HepG2 (cell line): ENCODE measurements around the gene C9orf50. TPM values are rescaled to one million over a fixed set of nuclear protein-coding genes. Genes with fewer than 3 reads are reported as not detected.

ENCODE experiments used
- ATAC-seq: fragments of 200-7000 bp; cut with Tn5 transposase; 3 replicates; pipeline ENCODE4 v1.9.1; 2020; ENCODE audit warnings: mild to moderate bottlenecking, moderate library complexity
- BruUV-seq: library from RNA; stranded (reverse); fragments of 400-500 nt; replicated peaks from 2 replicates; lab custom pipeline; 2021; lab: Mats Ljungman, UMichigan
- CTCF ChIA-PET: fragments of 300-600 bp; formaldehyde crosslinking; extraction: SDS; loops from one replicate; lab custom pipeline; 2021; ENCODE audit warnings: low total read pairs, inconsistent platforms, low intra/inter-chr PET ratio; lab: Yijun Ruan, JAX
- POLR2A ChIA-PET: fragments of 350-600 bp; sonication (Branson Sonifier 250); formaldehyde crosslinking; loops from one replicate; lab custom pipeline; 2020; ENCODE audit warnings: antibody characterized with exemption, inconsistent platforms; lab: Yijun Ruan, JAX
- DNase-seq: peaks from one replicate; pipeline ENCODE4 v3.0.0-alpha.2; 2015; ENCODE audit warnings: low spot score
- FAIRE-seq: peaks from 3 replicates; lab custom pipeline; 2011; peaks lifted over from hg19 to GRCh38; lab: Jason Lieb, UNC
- H2AFZ ChIP-seq: one replicate; pipeline ENCODE4 v1.6.1; 2011; ENCODE audit warnings: low read length, inconsistent platforms
- H3K27ac ChIP-seq: fragments of 300-600 bp; 3 replicates; pipeline ENCODE4 v1.8.0; 2011; ENCODE audit warnings: mixed run types, mild to moderate bottlenecking, mixed read lengths, low read length, inconsistent platforms; ENCODE audit not compliant: insufficient read depth; ENCODE audit errors: extremely low read length
- H3K27me3 ChIP-seq, 2 experiments: fragments of 200-600 bp in 1 of 2; 2 replicates in 1 of 2; 3 replicates in 1 of 2; pipeline versions ENCODE4 v1.6.0 to v1.8.0; 2011; ENCODE audit warnings: low read length in 2 of 2, mild to moderate bottlenecking in 2 of 2, moderate library complexity in 2 of 2, inconsistent platforms in 1 of 2; ENCODE audit not compliant: insufficient read depth in 2 of 2, control insufficient read depth in 1 of 2
- H3K36me3 ChIP-seq, 2 experiments: fragments of 200-600 bp in 1 of 2; replicated peaks in 1 of 2; 2 replicates in 1 of 2; 3 replicates in 1 of 2; pipeline versions ENCODE4 v1.5.1 to v1.8.0; 2011; ENCODE audit warnings: low read length in 2 of 2, inconsistent platforms in 1 of 2; ENCODE audit not compliant: insufficient read depth in 2 of 2, control insufficient read depth in 1 of 2
- H3K4me1 ChIP-seq: 2 replicates; pipeline ENCODE4 v1.5.1; 2012; ENCODE audit warnings: low read length, inconsistent platforms; ENCODE audit not compliant: insufficient read depth
- H3K4me2 ChIP-seq: 2 replicates; pipeline ENCODE4 v1.6.0; 2011; ENCODE audit warnings: low read depth, low read length, inconsistent platforms
- H3K4me3 ChIP-seq, 3 experiments: fragments of 200-600 bp in 1 of 3; sonication (generic), shearing (Covaris generic) in 1 of 3; replicated peaks in 1 of 3; 2 replicates each; pipeline ENCODE4 v1.5.1; 2011 to 2016; ENCODE audit warnings: low read length in 3 of 3, inconsistent platforms in 2 of 3, low read depth in 2 of 3, mild to moderate bottlenecking in 2 of 3, control low read depth in 1 of 3, mixed read lengths in 1 of 3; ENCODE audit not compliant: insufficient read depth in 1 of 3
- H3K79me2 ChIP-seq: one replicate; pipeline ENCODE4 v1.6.1; 2011; ENCODE audit warnings: low read length, inconsistent platforms; ENCODE audit not compliant: insufficient read depth
- H3K9ac ChIP-seq: 2 replicates; pipeline ENCODE4 v1.6.0; 2011; ENCODE audit warnings: mild to moderate bottlenecking, low read depth, low read length, inconsistent platforms; ENCODE audit not compliant: insufficient read depth
- H3K9me3 ChIP-seq: 2 replicates; pipeline ENCODE4 v1.5.1; 2012; ENCODE audit warnings: mild to moderate bottlenecking, low read length
- H4K20me1 ChIP-seq: 2 replicates; pipeline ENCODE4 v1.6.0; 2011; ENCODE audit warnings: inconsistent platforms, mild to moderate bottlenecking, low read length, moderate library complexity; ENCODE audit not compliant: insufficient read depth
- DZIP1 ChIP-seq: sonication (generic); formaldehyde crosslinking; IDR thresholded peaks from 2 replicates; pipeline ENCODE4 v1.5.0; 2020; ENCODE audit warnings: mild to moderate bottlenecking, missing genetic modification reagents
- ISL2 ChIP-seq: sonication (generic); formaldehyde crosslinking; IDR thresholded peaks from 2 replicates; pipeline ENCODE4 v1.5.0; 2020; ENCODE audit warnings: missing genetic modification reagents
- SRSF9 ChIP-seq: fragments of 200-400 bp; formaldehyde crosslinking; IDR thresholded peaks from 2 replicates; pipeline ENCODE4 v1.6.1; 2018; ENCODE audit warnings: borderline replicate concordance, mild to moderate bottlenecking, low read depth, low read length; ENCODE audit not compliant: insufficient read depth, poor library complexity, severe bottlenecking
- ZNF281 ChIP-seq: sonication (generic); formaldehyde crosslinking; IDR thresholded peaks from 2 replicates; pipeline ENCODE4 v1.4.0; 2020; ENCODE audit warnings: missing genetic modification reagents, borderline replicate concordance
- ZNF3 ChIP-seq: IDR thresholded peaks from 2 replicates; pipeline ENCODE4 v1.7.0; 2017; ENCODE audit warnings: inconsistent platforms
- ZNF569 ChIP-seq: sonication (generic); formaldehyde crosslinking; IDR thresholded peaks from 2 replicates; pipeline ENCODE4 v1.5.0; 2020; ENCODE audit warnings: mild to moderate bottlenecking, missing genetic modification reagents, moderate library complexity, borderline replicate concordance
- WGBS: methylation state at CpG from one replicate; pipeline ENCODE4 v1.1.6; 2017; ENCODE audit warnings: low lambda C conversion rate; 5-methylcytosine and 5-hydroxymethylcytosine counted together
- in situ Hi-C: cut with HindIII; loops from 2 replicates; pipeline ENCODE4 v1.10.0; 2017; ENCODE audit warnings: low pct_unique_long_range_greater_than_20kb; ENCODE audit not compliant: extremely low pct_ligation_motif_present
- intact Hi-C: fragments of 100-400 bp; cut with micrococcal nuclease; formaldehyde crosslinking; loops from one replicate; pipeline ENCODE4 v1.10.0; 2022; ENCODE audit not compliant: unreplicated experiment
- polyA plus RNA-seq, 8 experiments: library from polyadenylated mRNA; depleted of rRNA in 3 of 8; stranded (reverse) in 7 of 8; unstranded in 1 of 8; fragments of >200 nt; fragmentation: Illumina TruSeq in 4 of 8; extraction: Trizol in 4 of 8; gene quantifications; 2 replicates each; pipeline versions ENCODE4 v1.2.1 to v1.2.3, GENCODE V29; 2011 to 2016; ENCODE audit warnings: low read depth in 4 of 8, missing spikeins in 1 of 8, mixed read lengths in 1 of 8; ENCODE audit not compliant: insufficient read depth in 1 of 8
- total RNA-seq, 5 experiments: library from RNA; depleted of rRNA; stranded (reverse); fragments of >200 nt; fragmentation: Illumina TruSeq; extraction: Trizol; gene quantifications; 2 replicates each; pipeline ENCODE4 v1.2.3, GENCODE V29; 2016; ENCODE audit warnings: low read depth in 1 of 5

The C9orf50 gene
- total and polyA plus RNA-seq, 2 of the 13 experiments (the other 11 are each of a cell fraction or from before 2014, with no cell fraction given), result not detected

DNA sequence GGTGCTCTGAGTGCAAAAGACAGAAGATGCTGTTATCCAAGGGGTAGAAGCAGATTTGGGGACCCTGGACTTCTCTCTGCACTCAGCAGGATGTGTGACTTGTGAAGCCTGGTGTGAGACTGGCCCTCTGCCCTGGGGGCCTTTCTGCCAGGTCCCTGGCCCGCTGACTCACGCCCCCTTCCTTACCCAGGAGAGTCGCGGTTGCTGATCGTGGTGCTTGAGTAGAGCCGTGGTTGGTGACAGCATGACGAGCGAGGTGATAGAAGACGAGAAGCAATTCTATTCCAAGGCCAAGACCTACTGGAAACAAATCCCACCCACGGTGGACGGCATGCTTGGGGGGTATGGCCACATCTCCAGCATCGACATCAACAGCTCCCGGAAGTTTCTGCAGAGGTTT lies 11.6 kb upstream of the C9orf50 start:
- H3K27ac ChIP-seq, result no peak overlapping the region
- DNase-seq (no peak), ATAC-seq (no peak), FAIRE-seq (no peak)
- H3K27me3 ChIP-seq, result no peaks in the 10 kb centered on the region
- no peak for TF ChIP-seq ZNF3 (CRISPR knock-in tag)
- no peak for TF ChIP-seq DZIP1 (CRISPR knock-in tag)
- no peak for TF ChIP-seq ZNF281 (CRISPR knock-in tag)
- TF ChIP-seq ZNF569 (CRISPR knock-in tag), result no peak
- TF ChIP-seq SRSF9, result no peak
- no peak for TF ChIP-seq ISL2 (CRISPR knock-in tag)
- no peak overlapping the region for H3K4me2 ChIP-seq
- peaks cover 35% of the 10 kb centered on the region for H3K4me1 ChIP-seq
- H3K36me3 ChIP-seq, result peaks cover 41 to 78% of the 10 kb centered on the region in 2 experiments
- ChIA-PET CTCF (no interaction called here), POLR2A (no interaction called here)
- in situ Hi-C loops, result no loop called here
- H4K20me1 ChIP-seq, result peaks cover 50% of the 10 kb centered on the region
- H3K79me2 ChIP-seq, result peaks cover 57% of the 10 kb centered on the region
- intact Hi-C loops, result no loop called here
- no peak overlapping the region for H3K9ac ChIP-seq
- no TSS peak for BruUV-seq
- 96% methylated on average over 13 of the region's 13 CpGs for WGBS
- H3K4me3 ChIP-seq, result no peak overlapping the region
- no peak overlapping the region for H2AFZ ChIP-seq
- H3K9me3 ChIP-seq, result no peaks in the 10 kb centered on the region
